WTC11 (cell line): ENCODE measurements around the gene NRF1. TPM values are rescaled to one million over a fixed set of nuclear protein-coding genes. Genes with fewer than 3 reads are reported as not detected.

ENCODE experiments used
- ATAC-seq: fragments of 200-7000 bp; cut with Tn5 transposase; 2 replicates; pipeline ENCODE4 v1.10.0; 2021; ENCODE audit warnings: mild to moderate bottlenecking, moderate library complexity
- CTCF ChIA-PET: fragments of 300-600 bp; sonication (Branson Sonifier 250); formaldehyde crosslinking; loops from one replicate; lab custom pipeline; 2021; ENCODE audit warnings: antibody characterized with exemption; lab: Charles Lee
- POLR2A ChIA-PET: fragments of 350-600 bp; sonication (Branson Sonifier 250); formaldehyde crosslinking; loops from one replicate; lab custom pipeline; 2021; ENCODE audit warnings: antibody characterized with exemption; lab: Charles Lee
- DNase-seq: peaks from one replicate; pipeline ENCODE4 v3.0.0; 2021; ENCODE audit warnings: low spot score
- H3K27ac Mint-ChIP-seq: 2 replicates; pipeline ENCODE4 v1.8.0; 2021; ENCODE audit warnings: mixed read lengths
- H3K27me3 Mint-ChIP-seq: 2 replicates; pipeline ENCODE4 v1.8.0; 2021; ENCODE audit warnings: low read depth, mild to moderate bottlenecking, moderate library complexity, mixed read lengths
- H3K36me3 Mint-ChIP-seq: 2 replicates; pipeline ENCODE4 v1.8.0; 2021; ENCODE audit warnings: mixed read lengths
- H3K4me1 Mint-ChIP-seq: 2 replicates; pipeline ENCODE4 v1.8.0; 2022; ENCODE audit warnings: mixed read lengths
- H3K4me3 Mint-ChIP-seq: 2 replicates; pipeline ENCODE4 v1.8.0; 2021; ENCODE audit warnings: mild to moderate bottlenecking, moderate library complexity, mixed read lengths
- H3K9me3 Mint-ChIP-seq: 2 replicates; pipeline ENCODE4 v1.8.0; 2021; ENCODE audit warnings: mixed read lengths
- CREM ChIP-seq: sonication (generic); formaldehyde crosslinking; IDR thresholded peaks from 2 replicates; pipeline ENCODE4 v1.8.1; 2022; ENCODE audit warnings: mild to moderate bottlenecking, missing genetic modification reagents, moderate library complexity
- ETV6 ChIP-seq: sonication (generic); formaldehyde crosslinking; IDR thresholded peaks from 2 replicates; pipeline ENCODE4 v1.8.1; 2022; ENCODE audit warnings: mild to moderate bottlenecking, missing genetic modification reagents
- MAX ChIP-seq: sonication (generic); formaldehyde crosslinking; IDR thresholded peaks from 2 replicates; pipeline ENCODE4 v1.8.0; 2022; ENCODE audit warnings: mild to moderate bottlenecking, missing genetic modification reagents
- TEAD4 ChIP-seq: sonication (generic); formaldehyde crosslinking; IDR thresholded peaks from 2 replicates; pipeline ENCODE4 v1.8.0; 2022; ENCODE audit warnings: mild to moderate bottlenecking, missing genetic modification reagents
- USF1 ChIP-seq: sonication (generic); formaldehyde crosslinking; IDR thresholded peaks from 2 replicates; pipeline ENCODE4 v1.8.0; 2022; ENCODE audit warnings: mild to moderate bottlenecking, missing genetic modification reagents
- ZBTB21 ChIP-seq: sonication (generic); formaldehyde crosslinking; IDR thresholded peaks from 2 replicates; pipeline ENCODE4 v1.8.1; 2023; ENCODE audit warnings: mild to moderate bottlenecking, missing genetic modification reagents, borderline replicate concordance
- ZBTB43 ChIP-seq: sonication (generic); formaldehyde crosslinking; IDR thresholded peaks from 2 replicates; pipeline ENCODE4 v1.8.1; 2023; ENCODE audit warnings: mild to moderate bottlenecking, missing genetic modification reagents
- ZNF121 ChIP-seq: sonication (generic); formaldehyde crosslinking; IDR thresholded peaks from 2 replicates; pipeline ENCODE4 v1.8.0; 2023; ENCODE audit warnings: missing genetic modification reagents
- ZNF423 ChIP-seq: fragments of 250-450 bp; sonication (Bioruptor Pico); IDR thresholded peaks from 2 replicates; pipeline ENCODE4 v2.1.2; 2022; ENCODE audit warnings: mild to moderate bottlenecking, moderate library complexity
- ZSCAN18 ChIP-seq: fragments of 250-450 bp; sonication (Bioruptor Pico); IDR thresholded peaks from 2 replicates; pipeline ENCODE4 v2.1.2; 2022; ENCODE audit warnings: mild to moderate bottlenecking, moderate library complexity
- total RNA-seq: library from RNA; stranded (reverse); gene quantifications from 3 replicates; pipeline ENCODE4 v1.2.3, GENCODE V29; 2021
- TF ChIP-seq, protein P1 (sequence below): sonication (generic); formaldehyde crosslinking; IDR thresholded peaks from 2 replicates; pipeline ENCODE4 v1.8.1; 2023; ENCODE audit warnings: mild to moderate bottlenecking, moderate library complexity, missing genetic modification reagents
- TF ChIP-seq, protein P2 (sequence below): fragments of 250-450 bp; sonication (Bioruptor Pico); IDR thresholded peaks from 2 replicates; pipeline ENCODE4 v1.9.0; 2021; ENCODE audit warnings: moderate library complexity, mild to moderate bottlenecking, inconsistent platforms, borderline replicate concordance
- TF ChIP-seq, protein P3 (sequence below): sonication (generic); formaldehyde crosslinking; IDR thresholded peaks from 2 replicates; pipeline ENCODE4 v1.8.0; 2022; ENCODE audit warnings: missing genetic modification reagents

The NRF1 gene
- total RNA-seq, 1 experiment from 2014 or later = 16.4 TPM

GRCh38 chr7:129764247-129765084, 152.9 kb downstream of the NRF1 start (continued):
- TF ChIP-seq, protein P1, sequence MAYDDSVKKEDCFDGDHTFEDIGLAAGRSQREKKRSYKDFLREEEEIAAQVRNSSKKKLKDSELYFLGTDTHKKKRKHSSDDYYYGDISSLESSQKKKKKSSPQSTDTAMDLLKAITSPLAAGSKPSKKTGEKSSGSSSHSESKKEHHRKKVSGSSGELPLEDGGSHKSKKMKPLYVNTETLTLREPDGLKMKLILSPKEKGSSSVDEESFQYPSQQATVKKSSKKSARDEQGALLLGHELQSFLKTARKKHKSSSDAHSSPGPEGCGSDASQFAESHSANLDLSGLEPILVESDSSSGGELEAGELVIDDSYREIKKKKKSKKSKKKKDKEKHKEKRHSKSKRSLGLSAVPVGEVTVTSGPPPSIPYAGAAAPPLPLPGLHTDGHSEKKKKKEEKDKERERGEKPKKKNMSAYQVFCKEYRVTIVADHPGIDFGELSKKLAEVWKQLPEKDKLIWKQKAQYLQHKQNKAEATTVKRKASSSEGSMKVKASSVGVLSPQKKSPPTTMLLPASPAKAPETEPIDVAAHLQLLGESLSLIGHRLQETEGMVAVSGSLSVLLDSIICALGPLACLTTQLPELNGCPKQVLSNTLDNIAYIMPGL (CRISPR knock-in tag) = no peak
- TF ChIP-seq TEAD4 (CRISPR knock-in tag) (no peak), ZSCAN18 (CRISPR knock-in tag) (no peak)

GRCh38 chr7:129765352-129765751, 153.8 kb downstream of the NRF1 start:
- Mint-ChIP-seq H3K27ac (no peak overlapping the region), H3K27me3 (no peaks in the 10 kb centered on the region), H3K4me3 (no peak overlapping the region), H3K4me1 (peaks cover 18% of the 10 kb centered on the region), H3K36me3 (peaks cover 36% of the 10 kb centered on the region), H3K9me3 (no peaks in the 10 kb centered on the region)
- CTCF ChIA-PET = no interaction called here
- ATAC-seq (no peak), DNase-seq (no peak)
- POLR2A ChIA-PET = interaction anchor here (0.5 kb wide), 1 partner anchor 217 kb away, joined by 3 read pairs; no protein-coding TSS in a partner anchor
- no peak for TF ChIP-seq CREM (CRISPR knock-in tag)
- TF ChIP-seq ETV6 (CRISPR knock-in tag) = no peak
- TF ChIP-seq MAX (CRISPR knock-in tag) = no peak
- no peak for TF ChIP-seq ZNF423 (CRISPR knock-in tag)
- TF ChIP-seq ZNF121 (CRISPR knock-in tag) = no peak
- no peak for TF ChIP-seq USF1 (CRISPR knock-in tag)
- TF ChIP-seq ZBTB21 = no peak
- TF ChIP-seq ZBTB43 = no peak
- TF ChIP-seq, protein P2, sequence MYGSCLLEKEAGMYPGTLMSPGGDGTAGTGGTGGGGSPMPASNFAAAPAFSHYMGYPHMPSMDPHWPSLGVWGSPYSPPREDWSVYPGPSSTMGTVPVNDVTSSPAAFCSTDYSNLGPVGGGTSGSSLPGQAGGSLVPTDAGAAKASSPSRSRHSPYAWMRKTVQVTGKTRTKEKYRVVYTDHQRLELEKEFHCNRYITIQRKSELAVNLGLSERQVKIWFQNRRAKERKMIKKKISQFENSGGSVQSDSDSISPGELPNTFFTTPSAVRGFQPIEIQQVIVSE = no peak
- TF ChIP-seq, protein P3, sequence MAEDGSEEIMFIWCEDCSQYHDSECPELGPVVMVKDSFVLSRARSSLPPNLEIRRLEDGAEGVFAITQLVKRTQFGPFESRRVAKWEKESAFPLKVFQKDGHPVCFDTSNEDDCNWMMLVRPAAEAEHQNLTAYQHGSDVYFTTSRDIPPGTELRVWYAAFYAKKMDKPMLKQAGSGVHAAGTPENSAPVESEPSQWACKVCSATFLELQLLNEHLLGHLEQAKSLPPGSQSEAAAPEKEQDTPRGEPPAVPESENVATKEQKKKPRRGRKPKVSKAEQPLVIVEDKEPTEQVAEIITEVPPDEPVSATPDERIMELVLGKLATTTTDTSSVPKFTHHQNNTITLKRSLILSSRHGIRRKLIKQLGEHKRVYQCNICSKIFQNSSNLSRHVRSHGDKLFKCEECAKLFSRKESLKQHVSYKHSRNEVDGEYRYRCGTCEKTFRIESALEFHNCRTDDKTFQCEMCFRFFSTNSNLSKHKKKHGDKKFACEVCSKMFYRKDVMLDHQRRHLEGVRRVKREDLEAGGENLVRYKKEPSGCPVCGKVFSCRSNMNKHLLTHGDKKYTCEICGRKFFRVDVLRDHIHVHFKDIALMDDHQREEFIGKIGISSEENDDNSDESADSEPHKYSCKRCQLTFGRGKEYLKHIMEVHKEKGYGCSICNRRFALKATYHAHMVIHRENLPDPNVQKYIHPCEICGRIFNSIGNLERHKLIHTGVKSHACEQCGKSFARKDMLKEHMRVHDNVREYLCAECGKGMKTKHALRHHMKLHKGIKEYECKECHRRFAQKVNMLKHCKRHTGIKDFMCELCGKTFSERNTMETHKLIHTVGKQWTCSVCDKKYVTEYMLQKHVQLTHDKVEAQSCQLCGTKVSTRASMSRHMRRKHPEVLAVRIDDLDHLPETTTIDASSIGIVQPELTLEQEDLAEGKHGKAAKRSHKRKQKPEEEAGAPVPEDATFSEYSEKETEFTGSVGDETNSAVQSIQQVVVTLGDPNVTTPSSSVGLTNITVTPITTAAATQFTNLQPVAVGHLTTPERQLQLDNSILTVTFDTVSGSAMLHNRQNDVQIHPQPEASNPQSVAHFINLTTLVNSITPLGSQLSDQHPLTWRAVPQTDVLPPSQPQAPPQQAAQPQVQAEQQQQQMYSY (CRISPR knock-in tag) = no peak
